ENCODE results near the gene ADAMTS14.
A peak's percentile ranks its signal among the peaks of the same experiment; 100 is the strongest.

The ADAMTS14 gene

GRCh38 chr10:70791386-70792039, 119.2 kb downstream of the ADAMTS14 start:
- no peak overlapping the region for H3K4me3 ChIP-seq
- no peaks in the 10 kb centered on the region for H3K36me3 ChIP-seq (ENCODE audit: insufficient read depth, low read length)
- no peak for DNase-seq (ENCODE audit: low read depth, low spot score)
- no peak overlapping the region for H3K9ac ChIP-seq (ENCODE audit: insufficient read length)
- no peaks in the 10 kb centered on the region for H3K9me3 ChIP-seq (ENCODE audit: low read depth, low read length)
- peak overlapping the region; percentile 60; the same call in 1 of the 2 replicates for H3K27ac ChIP-seq
- TF ChIP-seq FOXP2 (optimal IDR thresholded peaks at IDR 0.05; ENCODE audit: control extremely low read depth, extremely low read length, insufficient read depth): no peak
- no peak for TF ChIP-seq POLR2AphosphoS5 (IDR thresholded peaks at IDR 0.05; ENCODE audit: borderline replicate concordance, low read depth, low read length)
- TF ChIP-seq EZH2 (IDR thresholded peaks at IDR 0.05): no peak

GRCh38 chr10:70795613-70796012, 123.3 kb downstream of the ADAMTS14 start:
- H3K27ac ChIP-seq: no peak overlapping the region
- TF ChIP-seq EZH2 (IDR thresholded peaks at IDR 0.05) (no peak), FOXP2 (optimal IDR thresholded peaks at IDR 0.05; ENCODE audit: control extremely low read depth, extremely low read length, insufficient read depth) (no peak), POLR2AphosphoS5 (IDR thresholded peaks at IDR 0.05; ENCODE audit: borderline replicate concordance, low read depth, low read length) (no peak)
- H3K4me3 ChIP-seq: no peak overlapping the region
- no peak for DNase-seq (ENCODE audit: low read depth, low spot score)
- no peak overlapping the region for H3K9ac ChIP-seq (ENCODE audit: insufficient read length)
- no peaks in the 10 kb centered on the region for H3K36me3 ChIP-seq (ENCODE audit: insufficient read depth, low read length)
- H3K9me3 ChIP-seq (ENCODE audit: low read depth, low read length): no peaks in the 10 kb centered on the region

GRCh38 chr10:70797840-70798239, 125.5 kb downstream of the ADAMTS14 start:
- Histone ChIP-seq H3K9ac (ENCODE audit: insufficient read length) (no peak overlapping the region), H3K27ac (no peak overlapping the region)
- TF ChIP-seq EZH2 (IDR thresholded peaks at IDR 0.05) (no peak), POLR2AphosphoS5 (IDR thresholded peaks at IDR 0.05; ENCODE audit: borderline replicate concordance, low read depth, low read length) (no peak), FOXP2 (optimal IDR thresholded peaks at IDR 0.05; ENCODE audit: control extremely low read depth, extremely low read length, insufficient read depth) (no peak)

GRCh38 chr10:70799124-70799523, 126.8 kb downstream of the ADAMTS14 start:
- no peaks in the 10 kb centered on the region for H3K9me3 ChIP-seq (ENCODE audit: low read depth, low read length)
- H3K36me3 ChIP-seq (ENCODE audit: insufficient read depth, low read length): no peaks in the 10 kb centered on the region
- no peak overlapping the region for H3K4me3 ChIP-seq
- no peak for DNase-seq (ENCODE audit: low read depth, low spot score)
- TF ChIP-seq POLR2AphosphoS5 (IDR thresholded peaks at IDR 0.05; ENCODE audit: borderline replicate concordance, low read depth, low read length) (no peak), FOXP2 (optimal IDR thresholded peaks at IDR 0.05; ENCODE audit: control extremely low read depth, extremely low read length, insufficient read depth) (no peak), EZH2 (IDR thresholded peaks at IDR 0.05) (no peak)
- H3K27ac ChIP-seq: no peak overlapping the region
- no peak overlapping the region for H3K9ac ChIP-seq (ENCODE audit: insufficient read length)

More at GRCh38 chr10:70797840-70798239, 125.5 kb downstream of the ADAMTS14 start:
- no peak overlapping the region for H3K4me3 ChIP-seq
- DNase-seq (ENCODE audit: low read depth, low spot score): no peak
- H3K36me3 ChIP-seq (ENCODE audit: insufficient read depth, low read length): no peaks in the 10 kb centered on the region
- H3K9me3 ChIP-seq (ENCODE audit: low read depth, low read length): no peaks in the 10 kb centered on the region

- Histone ChIP-seq H3K27ac (no peak overlapping the region), H3K9ac (ENCODE audit: insufficient read length) (no peak overlapping the region), H3K9me3 (ENCODE audit: low read depth, low read length) (no peaks in the 10 kb centered on the region), H3K4me3 (no peak overlapping the region), H3K36me3 (ENCODE audit: insufficient read depth, low read length) (no peaks in the 10 kb centered on the region)
- TF ChIP-seq POLR2AphosphoS5 (IDR thresholded peaks at IDR 0.05; ENCODE audit: borderline replicate concordance, low read depth, low read length) (no peak), FOXP2 (optimal IDR thresholded peaks at IDR 0.05; ENCODE audit: control extremely low read depth, extremely low read length, insufficient read depth) (no peak), EZH2 (IDR thresholded peaks at IDR 0.05) (no peak)
- no peak for DNase-seq (ENCODE audit: low read depth, low spot score)
Observed at GRCh38 chr10:70801854-70802253, 129.5 kb downstream of the ADAMTS14 start.

- Histone ChIP-seq H3K36me3 (ENCODE audit: insufficient read depth, low read length) (no peaks in the 10 kb centered on the region), H3K4me3 (no peak overlapping the region), H3K9me3 (ENCODE audit: low read depth, low read length) (no peaks in the 10 kb centered on the region), H3K27ac (no peak overlapping the region), H3K9ac (ENCODE audit: insufficient read length) (no peak overlapping the region)
- no peak for TF ChIP-seq POLR2AphosphoS5 (IDR thresholded peaks at IDR 0.05; ENCODE audit: borderline replicate concordance, low read depth, low read length)
- no peak for DNase-seq (ENCODE audit: low read depth, low spot score)
Observed at GRCh38 chr10:70803775-70804420, 131.6 kb downstream of the ADAMTS14 start.

GRCh38 chr10:70804421-70804808, 132.1 kb downstream of the ADAMTS14 start:
- no peak overlapping the region for H3K4me3 ChIP-seq
- TF ChIP-seq FOXP2 (optimal IDR thresholded peaks at IDR 0.05; ENCODE audit: control extremely low read depth, extremely low read length, insufficient read depth) (no peak), POLR2AphosphoS5 (IDR thresholded peaks at IDR 0.05; ENCODE audit: borderline replicate concordance, low read depth, low read length) (no peak), EZH2 (IDR thresholded peaks at IDR 0.05) (no peak)
- no peaks in the 10 kb centered on the region for H3K9me3 ChIP-seq (ENCODE audit: low read depth, low read length)
- no peak overlapping the region for H3K9ac ChIP-seq (ENCODE audit: insufficient read length)
- no peak overlapping the region for H3K27ac ChIP-seq
- no peaks in the 10 kb centered on the region for H3K36me3 ChIP-seq (ENCODE audit: insufficient read depth, low read length)
- no peak for DNase-seq (ENCODE audit: low read depth, low spot score)

- Histone ChIP-seq H3K9me3 (ENCODE audit: low read depth, low read length) (no peaks in the 10 kb centered on the region), H3K4me3 (no peak overlapping the region), H3K9ac (ENCODE audit: insufficient read length) (no peak overlapping the region), H3K27ac (no peak overlapping the region), H3K36me3 (ENCODE audit: insufficient read depth, low read length) (no peaks in the 10 kb centered on the region)
- no peak for DNase-seq (ENCODE audit: low read depth, low spot score)
- no peak for TF ChIP-seq POLR2AphosphoS5 (IDR thresholded peaks at IDR 0.05; ENCODE audit: borderline replicate concordance, low read depth, low read length)
- TF ChIP-seq EZH2 (IDR thresholded peaks at IDR 0.05): no peak
- TF ChIP-seq FOXP2 (optimal IDR thresholded peaks at IDR 0.05; ENCODE audit: control extremely low read depth, extremely low read length, insufficient read depth): no peak
Observed at GRCh38 chr10:70805619-70806215, 133.4 kb downstream of the ADAMTS14 start.
